LNCaP clone FGC (cell line): ENCODE data around the gene BORCS8.
"Not testable (repeated sequence)": the region's sequence is repeated elsewhere in the genome, so short reads cannot be mapped to it uniquely, and the experiment has no call there.

Source experiments
- DNase-seq: peaks from one replicate; pipeline ENCODE4 v3.0.0-alpha.2; 2011; ENCODE audit warnings: low read depth
- H3K4me3 ChIP-seq: 2 replicates; pipeline ENCODE4 v1.5.1; 2011; ENCODE audit warnings: mild to moderate bottlenecking, low read depth, low read length, control low read depth
- TF ChIP-seq, protein P1 (sequence below): IDR thresholded peaks from 2 replicates; pipeline ENCODE4 v1.5.1; 2012; ENCODE audit warnings: mild to moderate bottlenecking; ENCODE audit not compliant: control insufficient read depth, insufficient read depth; ENCODE audit errors: extremely low read depth

BORCS8 gene

GRCh38 chr19:19179548-19180441 lies 12.2 kb downstream of the BORCS8 start:
- TF ChIP-seq, protein P1, sequence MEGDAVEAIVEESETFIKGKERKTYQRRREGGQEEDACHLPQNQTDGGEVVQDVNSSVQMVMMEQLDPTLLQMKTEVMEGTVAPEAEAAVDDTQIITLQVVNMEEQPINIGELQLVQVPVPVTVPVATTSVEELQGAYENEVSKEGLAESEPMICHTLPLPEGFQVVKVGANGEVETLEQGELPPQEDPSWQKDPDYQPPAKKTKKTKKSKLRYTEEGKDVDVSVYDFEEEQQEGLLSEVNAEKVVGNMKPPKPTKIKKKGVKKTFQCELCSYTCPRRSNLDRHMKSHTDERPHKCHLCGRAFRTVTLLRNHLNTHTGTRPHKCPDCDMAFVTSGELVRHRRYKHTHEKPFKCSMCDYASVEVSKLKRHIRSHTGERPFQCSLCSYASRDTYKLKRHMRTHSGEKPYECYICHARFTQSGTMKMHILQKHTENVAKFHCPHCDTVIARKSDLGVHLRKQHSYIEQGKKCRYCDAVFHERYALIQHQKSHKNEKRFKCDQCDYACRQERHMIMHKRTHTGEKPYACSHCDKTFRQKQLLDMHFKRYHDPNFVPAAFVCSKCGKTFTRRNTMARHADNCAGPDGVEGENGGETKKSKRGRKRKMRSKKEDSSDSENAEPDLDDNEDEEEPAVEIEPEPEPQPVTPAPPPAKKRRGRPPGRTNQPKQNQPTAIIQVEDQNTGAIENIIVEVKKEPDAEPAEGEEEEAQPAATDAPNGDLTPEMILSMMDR: no peak
- no peak for DNase-seq
- no peak overlapping the region for H3K4me3 ChIP-seq

DNA sequence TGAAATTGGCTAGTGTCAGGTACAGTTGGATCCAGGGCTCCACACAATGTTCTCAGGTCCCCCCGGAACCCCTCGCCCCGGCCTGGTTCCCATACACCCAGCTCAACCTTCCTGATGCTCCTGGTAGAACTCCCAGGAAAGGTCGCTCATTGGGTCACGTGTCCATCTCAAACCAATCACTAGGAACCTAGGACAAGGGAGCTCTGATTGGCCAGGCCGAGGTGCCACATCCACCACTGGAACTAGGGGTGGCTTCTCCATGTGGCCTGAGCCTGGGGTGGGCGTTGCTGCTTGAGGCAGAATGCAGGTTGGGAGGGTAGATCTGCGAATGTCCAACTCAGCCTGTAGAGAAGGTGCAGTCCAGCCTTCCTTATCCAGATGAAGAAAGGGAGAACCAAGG lies 15.0 kb downstream of the BORCS8 start:
- H3K4me3 ChIP-seq: no peak overlapping the region
- TF ChIP-seq, protein P1: no peak
- DNase-seq: no peak

DNA sequence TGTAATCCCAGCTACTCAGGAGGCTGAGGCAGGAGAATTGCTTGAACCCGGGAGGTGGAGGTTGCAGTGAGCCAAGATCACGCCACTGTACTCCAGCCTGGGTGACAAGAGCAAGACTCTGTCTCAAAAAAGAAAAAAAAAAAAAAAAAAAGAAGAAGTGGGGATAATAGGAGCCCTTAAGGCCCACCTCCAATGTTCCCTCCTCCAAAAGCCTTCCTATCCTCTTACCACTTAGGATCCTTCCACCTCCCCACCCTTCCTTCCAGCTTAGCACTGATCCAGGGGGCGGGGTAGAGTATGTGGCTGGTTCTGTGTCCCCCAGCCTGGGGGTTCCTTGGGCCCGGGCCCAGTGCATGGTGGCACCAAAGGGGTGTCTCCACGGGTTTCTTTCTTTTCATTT lies 18.7 kb downstream of the BORCS8 start:
- not testable (repeated sequence) for DNase-seq, H3K4me3 ChIP-seq

- no peak for DNase-seq
- H3K4me3 ChIP-seq: no peak overlapping the region
- TF ChIP-seq, protein P1: no peak
Measured at GRCh38 chr19:19171821-19172532, 20.0 kb downstream of the BORCS8 start.

GRCh38 chr19:19170873-19171672 lies 20.9 kb downstream of the BORCS8 start:
- DNase-seq: no peak
- TF ChIP-seq, protein P1: no peak
- H3K4me3 ChIP-seq: no peak overlapping the region

DNA sequence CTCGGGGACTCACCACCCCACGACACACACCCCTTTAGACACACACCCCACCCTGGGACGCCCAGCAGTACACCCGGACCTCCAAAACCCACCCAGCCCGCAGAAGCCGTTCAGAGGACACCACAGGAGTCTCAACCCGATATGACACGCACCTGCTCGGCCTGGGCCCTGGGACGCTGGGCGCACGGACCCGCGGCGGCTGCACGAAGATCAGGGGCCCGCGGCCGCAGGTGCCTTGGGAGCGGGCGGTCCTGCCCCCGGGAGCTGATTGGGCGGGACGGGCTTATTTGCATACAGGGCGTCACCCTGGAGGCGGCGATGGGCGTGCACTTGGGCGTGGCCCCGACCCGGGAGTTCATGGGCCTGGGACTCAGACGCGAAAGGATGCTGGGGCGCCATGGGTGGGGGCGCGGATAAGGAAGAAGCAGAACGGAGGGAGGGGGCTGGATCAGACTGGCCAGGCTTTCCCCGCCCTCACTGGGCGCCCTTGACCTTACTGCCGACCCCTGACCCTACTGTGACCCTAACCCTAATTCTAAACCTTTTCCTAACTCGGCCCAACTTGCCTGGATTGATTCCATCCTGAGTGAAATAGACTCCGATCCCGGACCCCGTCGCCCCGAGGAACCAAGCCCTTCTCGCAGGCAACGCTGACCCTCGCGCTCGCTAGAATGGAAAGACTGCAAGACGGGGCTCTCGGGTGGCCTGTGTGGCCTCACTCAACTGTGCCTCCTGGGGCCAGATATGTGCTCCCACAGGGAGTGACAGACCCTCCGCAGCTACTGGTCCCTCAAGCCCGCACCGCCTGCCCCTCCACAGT lies 21.7 kb downstream of the BORCS8 start, which contains the start of gene MEF2B:
MEF2B (minus strand) TSS at position 211 of the 820 bp plus-strand sequence. CDS start 19,528 bp downstream, outside the sequence.
- TF ChIP-seq, protein P1: no peak
- DNase-seq: no peak
- H3K4me3 ChIP-seq: peak within 1 kb of the TSS; percentile 28
